ENCODE results near the gene CROT.
"Not testable (repeated sequence)": the region's sequence is repeated elsewhere in the genome, so short reads cannot be mapped to it uniquely, and the experiment has no call there.

CROT gene

DNA sequence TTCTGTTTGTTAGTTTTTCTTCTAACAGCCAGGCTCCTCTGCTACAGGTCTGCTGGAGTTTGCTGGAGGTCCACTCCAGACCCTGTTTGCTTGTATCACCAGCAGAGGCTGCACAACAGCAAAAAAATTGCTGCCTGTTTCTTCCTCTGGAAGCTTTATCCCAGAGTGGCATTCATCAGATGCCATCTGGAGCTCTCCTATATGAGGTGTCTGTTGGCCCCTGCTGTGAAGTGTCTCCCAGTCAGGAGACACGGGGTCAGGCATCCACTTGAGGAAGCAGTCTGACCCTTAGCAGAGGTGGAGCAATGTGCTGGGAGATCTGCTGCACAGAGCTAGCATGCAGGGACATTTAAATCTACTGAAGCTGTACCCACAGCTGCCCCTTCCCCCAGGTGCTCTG lies 26.7 kb upstream of the CROT start:
- FAIRE-seq (no peak), DNase-seq (ENCODE audit: insufficient read length, low spot score) (no peak)

GRCh38 chr7:87319154-87319581 lies 26.3 kb upstream of the CROT start:
- not testable (repeated sequence) for FAIRE-seq

More for the DNA sequence above, 26.7 kb upstream of the CROT start:
- TF ChIP-seq POLR2AphosphoS5 (IDR thresholded peaks at IDR 0.05; ENCODE audit: low read depth, low read length): no peak

GRCh38 chr7:87322912-87323311 lies 22.6 kb upstream of the CROT start:
- no peak for TF ChIP-seq SPI1 (IDR thresholded peaks at IDR 0.05; ENCODE audit: low read depth, low read length)
- no peak for TF ChIP-seq POLR2AphosphoS5 (IDR thresholded peaks at IDR 0.05; ENCODE audit: low read depth, low read length)
- no peak for TF ChIP-seq POLR2A (IDR thresholded peaks at IDR 0.05; ENCODE audit: low read depth, low read length)
- no peak for FAIRE-seq
- no peak for DNase-seq (ENCODE audit: insufficient read length, low spot score)

More at GRCh38 chr7:87319154-87319581, 26.3 kb upstream of the CROT start:
- not testable (repeated sequence) for DNase-seq (ENCODE audit: insufficient read length, low spot score)

- TF ChIP-seq POU2F2 (IDR thresholded peaks at IDR 0.05; ENCODE audit: low read depth, low read length) (no peak), PAX5 (IDR thresholded peaks at IDR 0.05; ENCODE audit: insufficient read depth, low read length, severe bottlenecking) (no peak), TAF1 (IDR thresholded peaks at IDR 0.05; ENCODE audit: low read depth, low read length) (no peak), POLR2AphosphoS5 (IDR thresholded peaks at IDR 0.05; ENCODE audit: low read depth, low read length) (no peak), POLR2A (IDR thresholded peaks at IDR 0.05; ENCODE audit: low read depth, low read length) (no peak), SPI1 (IDR thresholded peaks at IDR 0.05; ENCODE audit: low read depth, low read length) (no peak)
- no peak for DNase-seq (ENCODE audit: insufficient read length, low spot score)
- no peak for FAIRE-seq
Measured at GRCh38 chr7:87325576-87326370, 19.7 kb upstream of the CROT start.

GRCh38 chr7:87328281-87328680 lies 17.2 kb upstream of the CROT start:
- TF ChIP-seq SPI1 (IDR thresholded peaks at IDR 0.05; ENCODE audit: low read depth, low read length) (no peak), PAX5 (IDR thresholded peaks at IDR 0.05; ENCODE audit: insufficient read depth, low read length, severe bottlenecking) (no peak), TAF1 (IDR thresholded peaks at IDR 0.05; ENCODE audit: low read depth, low read length) (no peak), POLR2A (IDR thresholded peaks at IDR 0.05; ENCODE audit: low read depth, low read length) (no peak), POLR2AphosphoS5 (IDR thresholded peaks at IDR 0.05; ENCODE audit: low read depth, low read length) (no peak), POU2F2 (IDR thresholded peaks at IDR 0.05; ENCODE audit: low read depth, low read length) (no peak)
- FAIRE-seq (no peak), DNase-seq (ENCODE audit: insufficient read length, low spot score) (no peak)

- DNase-seq (ENCODE audit: insufficient read length, low spot score): no peak
- no peak for FAIRE-seq
- TF ChIP-seq SPI1 (IDR thresholded peaks at IDR 0.05; ENCODE audit: low read depth, low read length) (no peak), POLR2AphosphoS5 (IDR thresholded peaks at IDR 0.05; ENCODE audit: low read depth, low read length) (no peak), PAX5 (IDR thresholded peaks at IDR 0.05; ENCODE audit: insufficient read depth, low read length, severe bottlenecking) (no peak), TAF1 (IDR thresholded peaks at IDR 0.05; ENCODE audit: low read depth, low read length) (no peak), POLR2A (IDR thresholded peaks at IDR 0.05; ENCODE audit: low read depth, low read length) (no peak), POU2F2 (IDR thresholded peaks at IDR 0.05; ENCODE audit: low read depth, low read length) (no peak)
Measured at GRCh38 chr7:87330316-87330715, 15.1 kb upstream of the CROT start.

GRCh38 chr7:87330942-87331341 lies 14.5 kb upstream of the CROT start:
- DNase-seq (ENCODE audit: insufficient read length, low spot score) (no peak), FAIRE-seq (peak; percentile 61)
- no peak for TF ChIP-seq SPI1 (IDR thresholded peaks at IDR 0.05; ENCODE audit: low read depth, low read length)
- TF ChIP-seq TAF1 (IDR thresholded peaks at IDR 0.05; ENCODE audit: low read depth, low read length): no peak
- no peak for TF ChIP-seq POLR2A (IDR thresholded peaks at IDR 0.05; ENCODE audit: low read depth, low read length)
- TF ChIP-seq POU2F2 (IDR thresholded peaks at IDR 0.05; ENCODE audit: low read depth, low read length): no peak
- TF ChIP-seq POLR2AphosphoS5 (IDR thresholded peaks at IDR 0.05; ENCODE audit: low read depth, low read length): no peak
- no peak for TF ChIP-seq PAX5 (IDR thresholded peaks at IDR 0.05; ENCODE audit: insufficient read depth, low read length, severe bottlenecking)

- TF ChIP-seq POLR2A (IDR thresholded peaks at IDR 0.05; ENCODE audit: low read depth, low read length) (no peak), SPI1 (IDR thresholded peaks at IDR 0.05; ENCODE audit: low read depth, low read length) (no peak), PAX5 (IDR thresholded peaks at IDR 0.05; ENCODE audit: insufficient read depth, low read length, severe bottlenecking) (no peak), TAF1 (IDR thresholded peaks at IDR 0.05; ENCODE audit: low read depth, low read length) (no peak), POLR2AphosphoS5 (IDR thresholded peaks at IDR 0.05; ENCODE audit: low read depth, low read length) (no peak), POU2F2 (IDR thresholded peaks at IDR 0.05; ENCODE audit: low read depth, low read length) (no peak)
- DNase-seq (ENCODE audit: insufficient read length, low spot score) (no peak), FAIRE-seq (no peak)
Measured at GRCh38 chr7:87331687-87332252, 13.7 kb upstream of the CROT start.

DNA sequence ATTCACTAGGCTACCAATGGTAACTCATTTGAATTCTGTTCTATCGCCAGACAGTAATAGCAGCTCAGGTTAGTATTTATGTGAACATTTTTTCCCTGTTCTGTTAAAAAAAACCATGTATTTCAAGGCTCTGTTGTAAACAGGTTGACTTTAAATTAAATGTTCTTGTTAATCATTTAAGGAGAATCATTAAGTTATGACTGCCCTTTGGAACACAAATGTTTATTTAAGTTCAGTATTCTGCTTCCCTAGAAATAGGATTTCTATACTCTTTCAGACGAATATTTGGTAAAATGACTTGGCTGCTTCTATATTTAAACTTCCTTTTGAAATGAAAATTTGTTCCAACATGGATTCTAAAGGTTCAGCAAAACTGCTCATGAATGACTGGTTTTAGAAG lies 13.1 kb upstream of the CROT start:
- TF ChIP-seq PAX5 (IDR thresholded peaks at IDR 0.05; ENCODE audit: insufficient read depth, low read length, severe bottlenecking) (no peak), SPI1 (IDR thresholded peaks at IDR 0.05; ENCODE audit: low read depth, low read length) (no peak), TAF1 (IDR thresholded peaks at IDR 0.05; ENCODE audit: low read depth, low read length) (no peak), POU2F2 (IDR thresholded peaks at IDR 0.05; ENCODE audit: low read depth, low read length) (no peak), POLR2AphosphoS5 (IDR thresholded peaks at IDR 0.05; ENCODE audit: low read depth, low read length) (no peak), POLR2A (IDR thresholded peaks at IDR 0.05; ENCODE audit: low read depth, low read length) (no peak)
- no peak for FAIRE-seq

DNA sequence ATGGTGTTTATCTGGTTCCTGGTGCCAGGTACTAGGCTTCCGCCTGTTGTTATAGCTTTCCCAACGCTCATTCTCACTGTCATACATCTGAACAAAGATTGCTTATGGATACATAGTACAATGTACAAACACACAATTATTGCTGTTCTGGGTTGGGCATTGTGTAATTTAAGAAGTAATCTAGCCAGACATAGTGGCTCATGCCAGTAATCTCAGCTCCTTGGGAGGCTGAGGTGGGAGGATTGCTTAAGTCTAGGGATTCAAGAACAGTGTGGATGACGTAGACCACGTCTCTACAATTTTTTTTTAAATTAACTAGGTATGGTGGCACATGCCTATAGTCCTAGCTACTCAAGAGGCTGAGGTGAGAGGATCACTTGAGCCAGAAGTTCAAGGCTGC lies 9.3 kb upstream of the CROT start:
- FAIRE-seq: no peak
- DNase-seq (ENCODE audit: insufficient read length, low spot score): no peak
- TF ChIP-seq POU2F2 (IDR thresholded peaks at IDR 0.05; ENCODE audit: low read depth, low read length) (no peak), PAX5 (IDR thresholded peaks at IDR 0.05; ENCODE audit: insufficient read depth, low read length, severe bottlenecking) (no peak), POLR2AphosphoS5 (IDR thresholded peaks at IDR 0.05; ENCODE audit: low read depth, low read length) (no peak)

More for the DNA sequence above, 13.1 kb upstream of the CROT start:
- no peak for DNase-seq (ENCODE audit: insufficient read length, low spot score)

All from GM12891 (cell line).